ENCODE measurements around the gene FAM25A.
"Not testable (repeated sequence)": the region's sequence is repeated elsewhere in the genome, so short reads cannot be mapped to it uniquely, and the experiment has no call there.

- TF ChIP-seq CTCF (IDR thresholded peaks at IDR 0.05); SIN3A (IDR thresholded peaks at IDR 0.05; ENCODE audit: borderline replicate concordance, insufficient read depth, low read depth, low read length); TCF7L2 (IDR thresholded peaks at IDR 0.05; ENCODE audit: low read depth, low read length); POLR2AphosphoS5 (IDR thresholded peaks at IDR 0.05; ENCODE audit: low read depth, low read length): not testable (repeated sequence)
These were observed 23.5 kb downstream of the FAM25A start for GRCh38 chr10:87043579-87043978.
